ENCODE data around the gene UPK3BL2.
A peak's percentile ranks its signal among the peaks of the same experiment; 100 is the strongest.
"Not testable (repeated sequence)": the region's sequence is repeated elsewhere in the genome, so short reads cannot be mapped to it uniquely, and the experiment has no call there.

Gene UPK3BL2

GRCh38 chr7:102543596-102543995 lies at the start of gene UPK3BL2:
TSS of gene UPK3BL2 (minus strand) at chr7:102543696. CDS start at chr7:102543636, 60 bp downstream.
- DNase-seq (ENCODE audit: low read depth, low spot score), result not testable (repeated sequence)

DNA sequence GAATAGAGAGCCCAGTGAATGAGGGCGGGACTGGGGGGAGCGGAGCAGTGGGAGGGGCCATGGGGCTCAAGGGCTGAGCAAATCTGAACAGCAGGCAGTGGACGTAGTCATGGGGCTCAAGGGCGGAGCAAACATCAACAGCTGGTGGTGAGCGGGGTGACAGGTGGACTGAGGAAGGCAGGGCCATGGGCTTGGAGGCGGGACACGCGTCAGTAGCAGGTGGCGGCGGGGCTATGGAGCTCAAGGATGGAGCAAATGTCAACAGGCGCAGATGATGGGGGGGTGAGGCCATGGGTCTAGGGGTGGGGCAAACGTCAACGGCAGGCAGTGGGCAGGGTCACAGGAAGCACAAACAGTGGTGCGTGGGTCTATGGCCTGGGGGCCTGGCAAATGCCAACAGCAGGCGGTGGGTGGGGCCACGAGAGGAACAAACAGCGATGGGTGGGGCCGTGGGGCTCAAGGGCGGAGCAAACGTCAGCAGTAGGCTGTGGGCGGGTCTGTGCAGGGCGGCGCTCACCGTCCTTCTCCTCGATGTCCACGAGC lies 49.1 kb upstream of the UPK3BL2 start:
- DNase-seq (ENCODE audit: low read depth, low spot score), result not testable (repeated sequence)

GRCh38 chr7:102589857-102590256 lies 46.4 kb upstream of the UPK3BL2 start:
- DNase-seq (ENCODE audit: low read depth, low spot score), result not testable (repeated sequence)

DNA sequence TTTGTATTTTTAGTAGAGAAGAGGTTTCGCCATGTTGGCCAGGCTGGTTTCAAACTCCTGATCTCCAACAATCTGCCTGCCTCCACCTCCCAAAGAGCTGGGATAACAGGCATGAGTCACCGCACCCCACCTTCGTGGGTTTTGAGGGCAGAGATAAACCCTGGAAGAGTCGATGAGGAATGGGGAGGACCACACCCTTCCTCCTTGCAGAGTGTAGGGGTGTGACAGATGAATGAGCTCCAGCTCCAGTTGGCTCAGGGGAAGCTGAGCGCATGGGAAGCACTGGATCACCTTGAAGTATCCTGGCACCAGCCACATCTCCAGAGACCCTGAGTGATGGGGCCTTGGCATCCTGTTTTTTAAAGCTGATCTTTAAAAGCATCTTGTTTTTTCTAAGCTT lies 40.0 kb upstream of the UPK3BL2 start:
- not testable (repeated sequence) for DNase-seq (ENCODE audit: low read depth, low spot score)

GRCh38 chr7:102581722-102582121 lies 38.2 kb upstream of the UPK3BL2 start:
- DNase-seq (ENCODE audit: low read depth, low spot score), result not testable (repeated sequence)

DNA sequence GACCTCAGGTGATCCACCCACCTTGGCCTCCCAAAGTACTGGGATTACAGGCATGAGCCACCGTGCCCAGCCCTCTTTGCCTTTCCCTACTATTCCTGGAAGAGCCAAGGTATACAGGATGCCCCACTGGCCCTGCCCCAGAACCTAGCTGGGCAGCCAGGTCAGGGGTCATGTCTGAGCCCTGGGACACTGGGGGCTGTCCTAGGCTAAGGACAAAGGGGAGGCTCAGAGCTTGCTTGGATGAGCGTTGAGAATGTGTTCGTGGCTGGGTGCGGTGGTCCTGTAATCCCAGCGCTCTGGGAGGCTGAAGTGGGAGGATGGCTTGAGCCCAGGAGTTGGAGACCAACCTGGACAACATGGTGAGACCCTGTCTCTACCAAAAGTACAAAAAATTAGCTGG lies 35.0 kb upstream of the UPK3BL2 start:
- not testable (repeated sequence) for DNase-seq (ENCODE audit: low read depth, low spot score)

DNA sequence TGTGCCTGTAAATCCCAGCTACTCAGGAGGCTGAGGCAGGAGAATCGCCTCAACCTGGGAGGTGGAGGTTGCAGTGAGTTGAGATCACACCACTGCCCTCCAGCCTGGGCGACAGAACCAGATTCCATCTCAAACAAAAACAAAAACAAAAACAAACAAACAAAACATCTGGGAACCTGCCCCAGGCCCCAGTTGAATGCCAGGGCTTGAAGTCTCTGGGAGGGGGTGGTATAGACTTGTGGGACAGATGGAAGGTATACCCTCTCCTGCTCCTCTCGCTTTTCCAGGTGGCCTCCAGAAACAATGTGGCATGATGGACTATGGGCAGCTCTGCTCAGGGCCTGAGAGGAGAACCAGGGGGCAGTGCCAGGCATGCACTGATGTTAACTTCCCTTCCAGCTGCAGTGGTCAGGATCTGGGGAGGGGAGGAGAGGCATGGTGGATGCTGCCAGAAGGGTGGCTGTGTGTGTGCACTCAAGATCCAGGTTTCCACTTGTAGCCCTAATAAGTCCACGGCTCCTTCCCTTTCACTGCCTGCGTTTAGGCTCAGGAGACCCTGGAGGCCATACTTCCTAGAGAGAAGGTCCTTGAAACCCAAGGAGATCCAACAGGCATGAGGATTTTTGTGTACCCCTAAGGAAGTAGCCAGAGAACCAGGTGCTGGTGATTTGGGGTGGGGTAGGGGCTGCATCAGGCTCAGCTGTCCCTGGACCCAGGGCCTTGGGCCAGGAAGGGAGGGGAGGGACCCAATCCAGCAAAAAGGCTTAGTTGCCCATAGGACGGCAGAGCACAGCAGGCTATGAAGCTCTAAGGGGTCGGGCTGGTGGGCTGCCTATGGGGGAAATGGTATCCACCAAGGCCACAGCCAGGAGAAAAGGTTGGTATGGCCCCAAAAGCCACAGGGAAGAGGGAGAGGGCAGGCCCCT lies 34.1 kb upstream of the UPK3BL2 start:
- DNase-seq (ENCODE audit: low read depth, low spot score), result not testable (repeated sequence)

- DNase-seq (ENCODE audit: low read depth, low spot score), result not testable (repeated sequence)
These were observed 32.9 kb upstream of the UPK3BL2 start for GRCh38 chr7:102576363-102576762.

GRCh38 chr7:102574607-102575006 lies 31.1 kb upstream of the UPK3BL2 start:
- not testable (repeated sequence) for DNase-seq (ENCODE audit: low read depth, low spot score)

DNA sequence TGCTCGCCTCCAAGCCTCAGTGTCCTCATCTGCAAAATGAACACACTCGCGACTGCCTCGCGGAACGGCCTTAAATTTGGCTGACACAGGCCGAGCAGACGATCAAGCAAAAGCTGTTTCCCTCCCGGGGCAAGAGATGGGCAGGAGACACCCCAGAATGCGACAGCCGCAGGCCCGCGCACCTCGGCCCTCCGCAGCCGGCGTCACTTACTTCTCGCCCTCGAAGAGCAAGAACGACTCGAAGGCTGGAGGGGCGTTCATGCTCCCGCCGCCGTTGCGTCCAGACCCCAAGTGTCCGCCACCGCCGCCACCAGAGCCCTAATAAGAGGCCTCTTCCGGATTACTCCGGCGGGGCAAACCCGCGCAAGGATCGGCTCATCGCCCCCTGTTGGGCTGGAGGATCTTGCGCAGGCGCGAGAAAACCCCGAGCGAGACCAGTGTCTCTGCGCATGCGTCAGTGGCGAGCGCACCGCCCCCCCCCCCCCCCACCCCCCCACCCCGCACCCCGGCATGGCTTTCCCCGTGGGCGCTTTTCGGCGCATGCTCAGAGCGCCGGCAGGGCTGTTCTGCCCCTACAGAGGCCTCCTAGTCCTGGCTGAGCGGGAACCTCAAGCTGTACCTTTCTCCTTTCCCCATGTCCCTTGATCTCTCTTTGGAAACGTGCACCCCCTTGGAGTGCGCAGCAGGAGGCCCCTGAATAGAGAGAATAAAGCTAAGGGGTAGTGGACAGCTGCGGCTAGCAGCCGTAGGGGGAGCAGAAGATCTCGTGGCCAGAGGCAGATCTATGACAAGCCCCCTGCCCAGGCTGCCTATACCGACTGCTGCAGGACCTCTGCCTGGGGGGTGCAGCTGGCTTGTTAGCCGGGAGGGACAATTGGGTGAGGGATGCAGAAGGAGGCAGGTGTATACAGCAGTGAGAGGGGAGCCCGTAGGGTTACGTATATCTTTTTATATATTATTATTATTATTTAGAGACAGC lies 29.1 kb upstream of the UPK3BL2 start, which contains the start of gene POLR2J3:
TSS of gene POLR2J3 (minus strand) at position 323 of the 979 bp plus-strand sequence. CDS start at position 261, 62 bp downstream.
- peak; percentile 92 for DNase-seq (ENCODE audit: low read depth, low spot score)

DNA sequence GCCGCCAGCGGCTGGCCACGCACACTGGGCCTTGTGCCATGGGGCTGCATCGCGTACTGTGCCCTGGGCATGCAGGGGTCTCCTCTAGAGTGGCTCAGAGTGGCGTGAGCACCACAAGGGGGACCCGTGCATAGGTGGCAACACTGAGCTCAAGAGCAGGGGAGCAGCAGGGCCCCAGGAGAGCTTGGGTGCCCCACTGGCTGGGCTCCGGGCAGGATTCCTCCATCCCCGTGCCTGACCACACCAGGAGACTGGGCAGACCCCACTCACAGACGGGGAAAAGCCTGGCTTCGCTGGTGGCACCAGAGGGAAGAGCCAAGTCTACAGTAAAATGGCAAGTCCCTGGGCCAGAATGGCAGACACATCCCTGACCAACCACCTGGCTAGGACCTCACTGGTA lies 25.1 kb upstream of the UPK3BL2 start:
- DNase-seq (ENCODE audit: low read depth, low spot score), result peak; percentile 15

- DNase-seq (ENCODE audit: low read depth, low spot score), result not testable (repeated sequence)
These were observed 7.4 kb upstream of the UPK3BL2 start, which contains the start of gene SPDYE2 for GRCh38 chr7:102550808-102551422. TSS of gene SPDYE2 (plus strand) at chr7:102551226. CDS start at chr7:102553256, 2,030 bp downstream.

DNA sequence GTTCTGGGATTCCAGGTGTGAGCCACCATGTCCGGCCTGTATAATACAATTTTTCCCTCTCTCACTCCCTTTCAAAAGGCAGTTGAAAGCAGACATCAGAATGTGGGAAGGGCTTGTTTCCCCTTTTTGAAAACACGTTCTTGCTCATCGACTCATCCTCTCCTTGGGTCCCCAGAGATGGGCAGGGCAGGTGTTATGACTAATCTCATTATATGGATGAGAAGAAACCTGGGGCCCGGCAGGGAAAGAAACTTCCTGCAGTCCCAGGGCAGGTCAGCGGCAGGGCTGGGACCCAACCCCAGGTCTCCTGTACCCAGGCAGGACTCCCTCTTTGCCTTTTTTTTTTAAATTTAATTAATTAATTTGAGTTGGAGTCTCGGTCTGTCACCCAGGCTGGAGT lies 2.9 kb upstream of the UPK3BL2 start:
- DNase-seq (ENCODE audit: low read depth, low spot score), result not testable (repeated sequence)

DNA sequence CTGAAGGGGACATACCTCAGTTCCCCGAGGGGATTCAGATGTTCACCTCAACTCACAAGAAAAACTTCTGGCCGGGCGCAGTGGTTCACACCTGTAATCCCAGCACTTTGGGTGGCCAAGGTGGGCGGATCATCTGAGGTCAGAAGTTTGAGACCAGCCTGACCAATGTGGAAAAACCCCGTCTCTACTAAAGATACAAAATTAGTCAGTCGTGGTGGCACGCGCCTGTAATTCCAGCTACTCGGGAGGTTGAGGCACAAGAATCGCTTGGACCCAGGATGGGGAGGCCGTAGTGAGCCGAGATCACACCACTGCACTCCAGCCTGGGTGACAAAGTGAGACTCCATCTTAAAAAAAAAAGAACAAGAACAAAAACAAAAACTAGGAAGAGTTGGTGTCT lies 1.8 kb upstream of the UPK3BL2 start:
- not testable (repeated sequence) for DNase-seq (ENCODE audit: low read depth, low spot score)

GRCh38 chr7:102544372-102544771 lies 876 bp upstream of the UPK3BL2 start:
- DNase-seq (ENCODE audit: low read depth, low spot score), result not testable (repeated sequence)

- DNase-seq (ENCODE audit: low read depth, low spot score), result not testable (repeated sequence)
These were observed 725 bp downstream of the UPK3BL2 start for GRCh38 chr7:102542771-102543170.

GRCh38 chr7:102542083-102542482 lies 1.4 kb downstream of the UPK3BL2 start:
- not testable (repeated sequence) for DNase-seq (ENCODE audit: low read depth, low spot score)

DNA sequence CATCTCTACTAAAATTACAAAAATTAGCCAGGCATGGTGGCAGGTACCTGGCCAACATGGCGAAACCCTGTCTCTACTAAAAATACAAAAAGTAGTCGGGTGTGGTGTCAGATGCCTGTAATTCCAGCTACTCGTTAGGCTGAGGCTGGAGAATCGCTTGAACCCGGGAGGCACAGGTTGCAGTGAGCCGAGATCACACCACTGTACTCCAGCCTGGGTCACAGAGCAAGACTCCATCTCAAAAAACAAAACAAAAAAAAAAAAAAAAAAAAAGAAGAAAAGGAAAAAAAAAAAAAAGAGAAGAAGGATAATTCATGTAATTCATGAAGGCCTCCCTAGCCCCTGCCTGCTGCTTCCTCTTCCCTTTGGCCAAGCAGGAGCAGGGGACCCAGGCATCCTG lies 2.9 kb downstream of the UPK3BL2 start:
- not testable (repeated sequence) for DNase-seq (ENCODE audit: low read depth, low spot score)

- not testable (repeated sequence) for DNase-seq (ENCODE audit: low read depth, low spot score)
These were observed 8.4 kb downstream of the UPK3BL2 start for GRCh38 chr7:102535062-102535615.

DNA sequence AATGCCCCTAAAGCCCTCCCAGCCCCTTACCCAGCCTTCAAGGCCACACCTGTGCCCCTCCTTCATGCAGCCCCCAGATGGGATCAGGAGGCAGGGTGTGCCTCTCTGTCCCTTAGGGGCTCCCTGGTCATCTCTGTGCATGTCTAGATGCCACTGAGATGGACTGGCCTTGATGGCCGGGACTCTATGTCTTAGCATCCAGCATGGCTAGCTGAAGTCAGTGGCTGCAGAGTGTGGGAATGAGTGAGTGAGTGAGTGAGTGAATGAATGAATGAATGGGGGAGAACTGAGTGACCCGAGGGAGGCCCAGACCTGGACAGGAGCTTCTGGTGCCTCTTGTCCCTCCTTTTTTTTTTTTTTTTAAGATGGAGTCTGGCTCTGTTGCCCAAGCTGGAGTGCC lies 11.4 kb downstream of the UPK3BL2 start:
- not testable (repeated sequence) for DNase-seq (ENCODE audit: low read depth, low spot score)

Measured in astrocyte of the hippocampus (primary cell).